Stimulated activated CD4-positive, alpha-beta T cell treated with anti-CD3 and anti-CD28 coated beads, TNF-alpha, amount 100 ng/mL, for 48 hours (primary cell): Measurements from ENCODE around the gene UTS2B.
"Not testable (repeated sequence)": the region's sequence is repeated elsewhere in the genome, so short reads cannot be mapped to it uniquely, and the experiment has no call there.

Source experiments
- DNase-seq, 3 donors: peaks; one replicate each; pipeline ENCODE4 v3.0.0-alpha.2; 2020; ENCODE audit warnings: low read depth in 3 of 3

UTS2B gene

GRCh38 chr3:191280111-191280510 is 50.2 kb downstream of the UTS2B start:
- no peak for DNase-seq

- DNase-seq, result no peak
These were observed 54.6 kb downstream of the UTS2B start for GRCh38 chr3:191275751-191276150.

- not testable (repeated sequence) for DNase-seq
These were observed 55.1 kb downstream of the UTS2B start for GRCh38 chr3:191275244-191275643.

GRCh38 chr3:191269289-191270085 is 60.8 kb downstream of the UTS2B start:
- DNase-seq, result no peak

GRCh38 chr3:191268737-191269136 is 61.6 kb downstream of the UTS2B start:
- DNase-seq, result no peak

GRCh38 chr3:191263850-191264249 is 66.5 kb downstream of the UTS2B start:
- no peak for DNase-seq

GRCh38 chr3:191263365-191263764 is 67.0 kb downstream of the UTS2B start:
- no peak for DNase-seq

GRCh38 chr3:191262650-191263049 is 67.7 kb downstream of the UTS2B start:
- DNase-seq, result no peak

- DNase-seq, result no peak
These were observed 69.1 kb downstream of the UTS2B start for GRCh38 chr3:191261304-191261638.

GRCh38 chr3:191260431-191261303 is 69.7 kb downstream of the UTS2B start:
- DNase-seq, result no peak

- no peak for DNase-seq
These were observed 70.8 kb downstream of the UTS2B start for GRCh38 chr3:191259486-191259885.

- no peak for DNase-seq
These were observed 73.0 kb downstream of the UTS2B start for GRCh38 chr3:191257286-191257685.

GRCh38 chr3:191256405-191256804 is 73.9 kb downstream of the UTS2B start:
- DNase-seq, result no peak

GRCh38 chr3:191255156-191255555 is 75.2 kb downstream of the UTS2B start:
- no peak for DNase-seq

GRCh38 chr3:191254098-191254873 is 76.0 kb downstream of the UTS2B start:
- DNase-seq, result no peak

GRCh38 chr3:191253089-191253799 is 77.1 kb downstream of the UTS2B start:
- no peak for DNase-seq

GRCh38 chr3:191246630-191247029 is 83.7 kb downstream of the UTS2B start:
- no peak for DNase-seq

- not testable (repeated sequence) for DNase-seq
These were observed 84.3 kb downstream of the UTS2B start for GRCh38 chr3:191246034-191246433.

- no peak for DNase-seq
These were observed 86.0 kb downstream of the UTS2B start for GRCh38 chr3:191244242-191244867.

- DNase-seq, result no peak
These were observed 89.8 kb downstream of the UTS2B start for GRCh38 chr3:191240486-191240885.

GRCh38 chr3:191239407-191240031 is 90.8 kb downstream of the UTS2B start:
- no peak for DNase-seq
